GM12865 (cell line): ENCODE measurements around the gene C19orf73.
A peak's percentile ranks its signal among the peaks of the same experiment; 100 is the strongest.

Experiments
- DNase-seq: peaks from one replicate; pipeline ENCODE4 v3.0.0; 2010; ENCODE audit warnings: low read depth
- H3K4me3 ChIP-seq: 2 replicates; pipeline ENCODE4 v1.5.1; 2011; ENCODE audit warnings: mild to moderate bottlenecking, low read depth, low read length, control low read depth
- CTCF ChIP-seq: IDR thresholded peaks from 2 replicates; pipeline ENCODE4 v1.5.1; 2011; ENCODE audit warnings: low read length, control low read depth, low read depth, inconsistent platforms; ENCODE audit not compliant: insufficient read depth; ENCODE audit errors: missing control alignments

The C19orf73 gene

GRCh38 chr19:49118565-49119410, at the start of gene C19orf73:
Gene C19orf73, minus strand, starts transcription at chr19:49119143. Its CDS starts 121 bp downstream, at chr19:49119022.
- peak; percentile 6 for TF ChIP-seq CTCF
- DNase-seq = peak; percentile 97
- peak within 1 kb of the TSS; percentile 64 for H3K4me3 ChIP-seq

GRCh38 chr19:49168421-49168820, 49.5 kb upstream of the C19orf73 start:
- TF ChIP-seq CTCF = no peak
- no peak overlapping the region for H3K4me3 ChIP-seq
- DNase-seq = no peak

GRCh38 chr19:49167857-49168409, 49.0 kb upstream of the C19orf73 start:
- no peak for DNase-seq
- no peak for TF ChIP-seq CTCF
- H3K4me3 ChIP-seq = no peak overlapping the region

GRCh38 chr19:49165865-49166301, 46.9 kb upstream of the C19orf73 start:
- no peak overlapping the region for H3K4me3 ChIP-seq
- no peak for DNase-seq
- no peak for TF ChIP-seq CTCF

GRCh38 chr19:49165111-49165750, 46.3 kb upstream of the C19orf73 start:
- no peak overlapping the region for H3K4me3 ChIP-seq
- no peak for DNase-seq
- TF ChIP-seq CTCF = no peak

- no peak for DNase-seq
- TF ChIP-seq CTCF = no peak
Observed at GRCh38 chr19:49161987-49162386, 43.0 kb upstream of the C19orf73 start.

More at GRCh38 chr19:49161987-49162386, 43.0 kb upstream of the C19orf73 start:
- no peak overlapping the region for H3K4me3 ChIP-seq
